SU-DHL-6 (cell line): Measurements from ENCODE around the gene TRPM1.

Experiments
- H2AFZ ChIP-seq: fragments of 200-600 bp; sonication (generic); 2 replicates; pipeline ENCODE4 v1.6.1; 2014; ENCODE audit warnings: low read depth, mild to moderate bottlenecking, moderate library complexity, mixed read lengths, antibody characterized with exemption, low read length; ENCODE audit not compliant: severe bottlenecking
- H3F3A ChIP-seq: fragments of 200-600 bp; shearing (Covaris generic); 2 replicates; pipeline ENCODE4 v1.6.0; 2016; ENCODE audit warnings: antibody characterized with exemption, mild to moderate bottlenecking; ENCODE audit not compliant: insufficient read depth
- H3K27ac ChIP-seq: fragments of 200-600 bp; sonication (generic); 2 replicates; pipeline ENCODE4 v1.5.1; 2016; ENCODE audit warnings: low read depth, mild to moderate bottlenecking, low read length, moderate library complexity, mixed read lengths
- H3K27me3 ChIP-seq: fragments of 200-600 bp; sonication (generic), shearing (Covaris generic); 2 replicates; pipeline ENCODE4 v1.6.0; 2014; ENCODE audit warnings: mild to moderate bottlenecking, low read length
- H3K36me3 ChIP-seq: fragments of 200-600 bp; sonication (generic); 2 replicates; pipeline ENCODE4 v1.6.1; 2014; ENCODE audit warnings: mild to moderate bottlenecking, low read length, mixed read lengths
- H3K4me2 ChIP-seq: fragments of 300-600, 200-600 bp; shearing (Covaris generic), sonication (generic); 2 replicates; pipeline ENCODE4 v1.6.0; 2014; ENCODE audit warnings: low read length, low read depth, mild to moderate bottlenecking; ENCODE audit not compliant: poor library complexity, severe bottlenecking
- H3K4me3 ChIP-seq: fragments of 200-600 bp; sonication (generic); 2 replicates; pipeline ENCODE4 v1.5.1; 2014; ENCODE audit warnings: antibody characterized with exemption, low read length, mild to moderate bottlenecking, mixed read lengths; ENCODE audit not compliant: insufficient read depth, poor library complexity, severe bottlenecking
- H3K79me2 ChIP-seq: fragments of 200-600 bp; sonication (generic); 2 replicates; pipeline ENCODE4 v1.6.1; 2014; ENCODE audit warnings: mild to moderate bottlenecking, low read length, moderate library complexity; ENCODE audit not compliant: insufficient read depth
- H3K9ac ChIP-seq: fragments of 200-600 bp; sonication (generic); 2 replicates; pipeline ENCODE4 v1.7.0; 2014; ENCODE audit warnings: mild to moderate bottlenecking, low read length
- H3K9me2 ChIP-seq: fragments of 200-600 bp; sonication (generic); replicated peaks from 2 replicates; pipeline ENCODE4 v1.6.1; 2014; ENCODE audit warnings: low read length; ENCODE audit not compliant: insufficient read depth
- H3K9me3 ChIP-seq: fragments of 200-600 bp; sonication (generic); 2 replicates; pipeline ENCODE4 v1.6.1; 2014; ENCODE audit warnings: low read length, mixed read lengths; ENCODE audit not compliant: insufficient read depth
- H4K20me1 ChIP-seq: fragments of 200-600 bp; sonication (generic); 2 replicates; pipeline ENCODE4 v1.6.1; 2014; ENCODE audit warnings: low read depth, mild to moderate bottlenecking, antibody characterized with exemption, low read length, moderate library complexity, mixed read lengths
- CTCF ChIP-seq: fragments of 200-600 bp; sonication (generic); IDR thresholded peaks from one replicate; pipeline ENCODE4 v1.5.1; 2017; ENCODE audit warnings: antibody characterized with exemption, mild to moderate bottlenecking, low read length, moderate library complexity; ENCODE audit not compliant: insufficient read depth, poor library complexity, severe bottlenecking
- EZH2phosphoT487 ChIP-seq: fragments of 200-600 bp; sonication (generic), shearing (Covaris generic); conservative IDR thresholded peaks from 2 replicates; pipeline ENCODE4 v1.6.1; 2018; ENCODE audit warnings: mild to moderate bottlenecking, antibody characterized with exemption, low read length, moderate library complexity, mixed read lengths

Gene TRPM1

GRCh38 chr15:30963681-30964080 is 137.8 kb downstream of the TRPM1 start:
- Histone ChIP-seq H3F3A (no peaks in the 10 kb centered on the region), H2AFZ (no peak overlapping the region), H3K27ac (no peak overlapping the region), H3K36me3 (peaks cover 6% of the 10 kb centered on the region; the same call in 1 of the 2 replicates), H4K20me1 (no peaks in the 10 kb centered on the region), H3K27me3 (no peaks in the 10 kb centered on the region), H3K4me3 (no peak overlapping the region), H3K9me3 (no peaks in the 10 kb centered on the region), H3K79me2 (no peaks in the 10 kb centered on the region), H3K9ac (no peak overlapping the region), H3K4me2 (no peak overlapping the region), H3K9me2 (no peaks in the 10 kb centered on the region)
- TF ChIP-seq CTCF, result no peak
- no peak for TF ChIP-seq EZH2phosphoT487

- no peak overlapping the region for H3K27ac ChIP-seq
- no peaks in the 10 kb centered on the region for H4K20me1 ChIP-seq
- no peaks in the 10 kb centered on the region for H3K79me2 ChIP-seq
- no peaks in the 10 kb centered on the region for H3K27me3 ChIP-seq
- H3K9ac ChIP-seq, result no peak overlapping the region
- no peak overlapping the region for H2AFZ ChIP-seq
- peaks cover 6% of the 10 kb centered on the region; the same call in 1 of the 2 replicates for H3K36me3 ChIP-seq
- no peaks in the 10 kb centered on the region for H3K9me2 ChIP-seq
- no peaks in the 10 kb centered on the region for H3K9me3 ChIP-seq
- no peak overlapping the region for H3K4me2 ChIP-seq
- no peak overlapping the region for H3K4me3 ChIP-seq
- H3F3A ChIP-seq, result no peaks in the 10 kb centered on the region
- TF ChIP-seq CTCF (no peak), EZH2phosphoT487 (no peak)
Observed at GRCh38 chr15:30962659-30963058, 138.9 kb downstream of the TRPM1 start.

- Histone ChIP-seq H3K27ac (no peak overlapping the region), H2AFZ (no peak overlapping the region), H3K4me3 (no peak overlapping the region), H3K4me2 (no peak overlapping the region), H3K9me2 (no peaks in the 10 kb centered on the region), H4K20me1 (no peaks in the 10 kb centered on the region), H3K36me3 (peaks cover 2% of the 10 kb centered on the region; the same call in 1 of the 2 replicates), H3K27me3 (no peaks in the 10 kb centered on the region), H3K9me3 (no peaks in the 10 kb centered on the region), H3K9ac (no peak overlapping the region), H3K79me2 (no peaks in the 10 kb centered on the region), H3F3A (no peaks in the 10 kb centered on the region)
- no peak for TF ChIP-seq CTCF
- no peak for TF ChIP-seq EZH2phosphoT487
Observed at GRCh38 chr15:30962079-30962478, 139.4 kb downstream of the TRPM1 start.
